CD14-positive monocyte (primary cell): ENCODE measurements around the gene UBE2L5. TPM values are rescaled to one million over a fixed set of nuclear protein-coding genes. Genes with fewer than 3 reads are reported as not detected.
"Not testable (repeated sequence)": the region's sequence is repeated elsewhere in the genome, so short reads cannot be mapped to it uniquely, and the experiment has no call there.

ENCODE experiments used
- DNase-seq, 3 donors: peaks; one replicate each; pipeline ENCODE4 v3.0.0-alpha.2; 2011 to 2022
- H2AFZ ChIP-seq: 2 replicates; pipeline ENCODE4 v1.6.0; 2012; ENCODE audit warnings: mild to moderate bottlenecking, low read depth, low read length, inconsistent platforms; ENCODE audit not compliant: insufficient read depth, poor library complexity, severe bottlenecking
- H3K27ac ChIP-seq, 2 donors: 1 replicate in 1 of 2; 2 replicates in 1 of 2; pipeline ENCODE4 v1.5.1; 2012 to 2013; ENCODE audit warnings: low read length in 2 of 2, control low read depth in 1 of 2, inconsistent platforms in 1 of 2, low read depth in 1 of 2, mild to moderate bottlenecking in 1 of 2
- H3K27me3 ChIP-seq, 2 donors: one replicate each; pipeline versions ENCODE4 v1.6.0 to v1.6.1; 2011 to 2013; ENCODE audit warnings: low read length in 2 of 2; ENCODE audit not compliant: control insufficient read depth in 2 of 2, insufficient read depth in 2 of 2
- H3K36me3 ChIP-seq, 2 donors: replicated peaks in 1 of 2; 1 replicate in 1 of 2; 2 replicates in 1 of 2; pipeline versions ENCODE4 v1.5.1 to v1.6.1; 2012 to 2013; ENCODE audit warnings: low read length in 2 of 2, control low read depth in 1 of 2, inconsistent platforms in 1 of 2, mild to moderate bottlenecking in 1 of 2; ENCODE audit not compliant: insufficient read depth in 2 of 2, control insufficient read depth in 1 of 2
- H3K4me1 ChIP-seq, 2 donors: 1 replicate in 1 of 2; 2 replicates in 1 of 2; pipeline versions ENCODE4 v1.5.1 to v1.6.1; 2012 to 2013; ENCODE audit warnings: low read length in 2 of 2, control low read depth in 1 of 2, inconsistent platforms in 1 of 2, mild to moderate bottlenecking in 1 of 2, moderate library complexity in 1 of 2; ENCODE audit not compliant: insufficient read depth in 2 of 2, control insufficient read depth in 1 of 2
- H3K4me2 ChIP-seq: replicated peaks from 2 replicates; pipeline ENCODE3; 2012; ENCODE audit warnings: low read length, moderate library complexity, mild to moderate bottlenecking; ENCODE audit not compliant: poor library complexity, severe bottlenecking; ENCODE audit errors: extremely low read depth
- H3K4me3 ChIP-seq, 3 experiments: fragments of 200-600 bp in 1 of 3; sonication (generic) in 1 of 3; replicated peaks in 1 of 3; 1 replicate in 2 of 3; 2 replicates in 1 of 3; pipeline ENCODE4 v1.5.1; 2011 to 2013; ENCODE audit warnings: low read length in 3 of 3, mild to moderate bottlenecking in 3 of 3, control low read depth in 2 of 3, low read depth in 2 of 3, inconsistent platforms in 1 of 3, moderate library complexity in 1 of 3
- H3K79me2 ChIP-seq: 2 replicates; pipeline ENCODE4 v1.6.0; 2012; ENCODE audit warnings: mild to moderate bottlenecking, control low read depth, inconsistent platforms, low read length, moderate library complexity; ENCODE audit not compliant: insufficient read depth
- H3K9ac ChIP-seq: 2 replicates; pipeline ENCODE4 v1.6.0; 2017; ENCODE audit warnings: low read length, mild to moderate bottlenecking; ENCODE audit not compliant: insufficient read depth, poor library complexity, severe bottlenecking
- H3K9me3 ChIP-seq, 2 donors: replicated peaks in 1 of 2; 1 replicate in 1 of 2; 2 replicates in 1 of 2; pipeline versions ENCODE4 v1.5.1 to v1.6.1; 2012 to 2013; ENCODE audit warnings: low read length in 2 of 2, control low read depth in 1 of 2; ENCODE audit not compliant: control insufficient read depth in 1 of 2, insufficient read depth in 1 of 2
- H4K20me1 ChIP-seq: 2 replicates; pipeline ENCODE4 v1.6.0; 2012; ENCODE audit warnings: mild to moderate bottlenecking, low read length, control low read depth, moderate library complexity; ENCODE audit not compliant: insufficient read depth
- H3K27ac Mint-ChIP-seq, 7 donors: one replicate each; pipeline ENCODE4 v1.8.0; 2020; ENCODE audit warnings: mild to moderate bottlenecking in 7 of 7, mixed read lengths in 7 of 7, moderate library complexity in 6 of 7, inconsistent platforms in 2 of 7
- H3K27me3 Mint-ChIP-seq, 3 donors: one replicate each; pipeline ENCODE4 v1.8.0; 2021 to 2022; ENCODE audit warnings: low read depth in 3 of 3, mild to moderate bottlenecking in 3 of 3, mixed read lengths in 3 of 3, moderate library complexity in 3 of 3, inconsistent platforms in 1 of 3
- H3K36me3 Mint-ChIP-seq, 2 donors: one replicate each; pipeline ENCODE4 v1.8.0; 2020; ENCODE audit warnings: mixed read lengths in 2 of 2, inconsistent platforms in 1 of 2, mild to moderate bottlenecking in 1 of 2
- H3K4me1 Mint-ChIP-seq: one replicate; pipeline ENCODE4 v1.8.0; 2020; ENCODE audit warnings: mild to moderate bottlenecking, mixed read lengths
- H3K4me3 Mint-ChIP-seq, 2 donors: one replicate each; pipeline ENCODE4 v1.8.0; 2020; ENCODE audit warnings: mild to moderate bottlenecking in 2 of 2, mixed read lengths in 2 of 2, moderate library complexity in 1 of 2
- H3K9me3 Mint-ChIP-seq, 7 donors: one replicate each; pipeline ENCODE4 v1.8.0; 2020 to 2022; ENCODE audit warnings: mixed read lengths in 7 of 7, mild to moderate bottlenecking in 6 of 7, moderate library complexity in 6 of 7, inconsistent platforms in 2 of 7
- CTCF ChIP-seq: fragments of 200-600 bp; IDR thresholded peaks from one replicate; pipeline ENCODE4 v1.8.0; 2022; ENCODE audit warnings: antibody characterized with exemption, mild to moderate bottlenecking
- WGBS: methylation state at CpG from one replicate; pipeline ENCODE4 v1.1.5; 2013; ENCODE audit warnings: missing lambda C conversion rate; ENCODE audit not compliant: insufficient coverage; 5-methylcytosine and 5-hydroxymethylcytosine counted together
- intact Hi-C, 2 donors: fragments of 100-400 bp; cut with micrococcal nuclease; formaldehyde crosslinking; loops; one replicate each; pipeline versions ENCODE4 v1.15.0 to v1.15.1; 2023
- polyA plus RNA-seq, 3 donors: library from polyadenylated mRNA; depleted of rRNA in 1 of 3; unstranded in 2 of 3; stranded (reverse) in 1 of 3; fragments of 300-500 nt in 2 of 3; fragments of >200 nt in 1 of 3; fragmentation: Illumina TruSeq in 2 of 3; gene quantifications; 1 replicate in 2 of 3; 2 replicates in 1 of 3; pipeline ENCODE4 v1.2.3, GENCODE V29; 2012 to 2021

UBE2L5 gene
- polyA plus RNA-seq, 3 donors = not detected

GRCh38 chr13:30448441-30448840 is 26.1 kb downstream of the UBE2L5 start:
- Histone ChIP-seq H3K4me2 (no peak overlapping the region), H3K9ac (no peak overlapping the region), H3K9me3 (no peaks in the 10 kb centered on the region), H3K27me3 (no peaks in the 10 kb centered on the region), H3K4me1 (peaks cover 12 to 13% of the 10 kb centered on the region in 2 donors), H3K36me3 (no peaks in the 10 kb centered on the region), H3K79me2 (no peaks in the 10 kb centered on the region), H2AFZ (no peak overlapping the region), H3K4me3 (no peak overlapping the region), H3K27ac (no peak overlapping the region), H4K20me1 (no peaks in the 10 kb centered on the region)
- no peak for TF ChIP-seq CTCF
- intact Hi-C loops = no loop called here
- Mint-ChIP-seq H3K4me1 (peaks cover 12% of the 10 kb centered on the region), H3K4me3 (no peak overlapping the region), H3K27ac (no peak overlapping the region), H3K36me3 (no peaks in the 10 kb centered on the region), H3K27me3 (peaks cover 0 to 9% (median 8%) of the 10 kb centered on the region in 3 donors), H3K9me3 (no peaks in the 10 kb centered on the region)
- 92% methylated on average over 2 of the region's 4 CpGs for WGBS
- no peak for DNase-seq

- no peaks in the 10 kb centered on the region for H3K9me3 Mint-ChIP-seq
- H3K27me3 ChIP-seq = no peaks in the 10 kb centered on the region
- H2AFZ ChIP-seq = no peak overlapping the region
- H3K36me3 ChIP-seq = no peaks in the 10 kb centered on the region
- no peaks in the 10 kb centered on the region for H4K20me1 ChIP-seq
- no peaks in the 10 kb centered on the region for H3K9me3 ChIP-seq
- no peaks in the 10 kb centered on the region for H3K79me2 ChIP-seq
- H3K4me1 Mint-ChIP-seq = peaks cover 15% of the 10 kb centered on the region
- no peak overlapping the region for H3K27ac ChIP-seq
- no peak overlapping the region for H3K27ac Mint-ChIP-seq
- WGBS = 100% methylated on average over 1 of the region's 2 CpGs
- H3K4me2 ChIP-seq = no peak overlapping the region
- H3K4me3 ChIP-seq = no peak overlapping the region
- no peak overlapping the region for H3K9ac ChIP-seq
- H3K4me1 ChIP-seq = peaks cover 11% of the 10 kb centered on the region in 2 donors
- no peak overlapping the region for H3K4me3 Mint-ChIP-seq
- peaks cover 0 to 9% (median 6%) of the 10 kb centered on the region in 3 donors for H3K27me3 Mint-ChIP-seq
- TF ChIP-seq CTCF = no peak
- DNase-seq = no peak
- intact Hi-C loops = no loop called here
- H3K36me3 Mint-ChIP-seq = no peaks in the 10 kb centered on the region
Measured at GRCh38 chr13:30450066-30450465, 27.8 kb downstream of the UBE2L5 start.

- DNase-seq, H3K4me2 ChIP-seq, H3K27ac Mint-ChIP-seq, H3K79me2 ChIP-seq, H3K4me1 ChIP-seq, H3K9me3 ChIP-seq, H3K9me3 Mint-ChIP-seq, H3K4me3 Mint-ChIP-seq, intact Hi-C loops, H3K9ac ChIP-seq, H3K36me3 Mint-ChIP-seq, H3K4me3 ChIP-seq, H4K20me1 ChIP-seq, H3K27ac ChIP-seq, H3K4me1 Mint-ChIP-seq, H3K27me3 ChIP-seq, H3K27me3 Mint-ChIP-seq, H2AFZ ChIP-seq, H3K36me3 ChIP-seq: not testable (repeated sequence)
- 100% methylated on average over 3 of the region's 12 CpGs for WGBS
Measured at GRCh38 chr13:30451476-30451875, 29.2 kb downstream of the UBE2L5 start.
